MM.1S (cell line): Measurements from ENCODE around the gene THRB.

Experiments
- DNase-seq: peaks from one replicate; pipeline ENCODE4 v3.0.0-alpha.2; 2015
- H2AFZ ChIP-seq: fragments of 300-600 bp; sonication (generic); 2 replicates; pipeline ENCODE4 v1.6.0; 2016; ENCODE audit warnings: antibody characterized with exemption, low read length
- H3F3A ChIP-seq: fragments of 300-600 bp; sonication (generic); 2 replicates; pipeline ENCODE4 v1.6.1; 2016; ENCODE audit warnings: mild to moderate bottlenecking, antibody characterized with exemption, low read length, moderate library complexity, mixed read lengths; ENCODE audit not compliant: insufficient read depth
- H3K27ac ChIP-seq: fragments of 300-600 bp; sonication (generic); 2 replicates; pipeline ENCODE4 v1.5.1; 2016; ENCODE audit warnings: mild to moderate bottlenecking, low read length
- H3K27me3 ChIP-seq: fragments of 300-600 bp; sonication (generic); replicated peaks from 2 replicates; pipeline ENCODE4 v1.6.0; 2016; ENCODE audit warnings: low read length; ENCODE audit not compliant: insufficient read depth
- H3K36me3 ChIP-seq: fragments of 300-600 bp; sonication (generic); replicated peaks from 2 replicates; pipeline ENCODE4 v1.6.1; 2016; ENCODE audit warnings: mild to moderate bottlenecking, low read length, mixed read lengths; ENCODE audit not compliant: insufficient read depth
- H3K4me1 ChIP-seq: fragments of 300-600 bp; sonication (generic); 2 replicates; pipeline ENCODE4 v1.6.1; 2016; ENCODE audit warnings: low read length, mixed read lengths
- H3K4me2 ChIP-seq: fragments of 300-600 bp; sonication (generic); 2 replicates; pipeline ENCODE4 v1.6.0; 2016; ENCODE audit warnings: low read depth, low read length
- H3K4me3 ChIP-seq: fragments of 300-600 bp; sonication (generic); 2 replicates; pipeline ENCODE4 v1.5.1; 2016; ENCODE audit warnings: low read length, mixed read lengths
- H3K79me2 ChIP-seq: fragments of 300-600 bp; sonication (generic); 2 replicates; pipeline ENCODE4 v1.6.1; 2016; ENCODE audit warnings: mixed run types, low read length, mixed read lengths
- H3K9ac ChIP-seq: fragments of 300-600 bp; sonication (generic); 2 replicates; pipeline ENCODE4 v1.6.1; 2016; ENCODE audit warnings: low read length, mixed read lengths
- H3K9me2 ChIP-seq: fragments of 300-600 bp; sonication (generic); replicated peaks from 2 replicates; pipeline ENCODE4 v1.6.1; 2016; ENCODE audit warnings: mild to moderate bottlenecking, low read length, mixed read lengths; ENCODE audit not compliant: insufficient read depth
- H3K9me3 ChIP-seq: fragments of 300-600 bp; sonication (generic); replicated peaks from 2 replicates; pipeline ENCODE4 v1.6.1; 2016; ENCODE audit warnings: mild to moderate bottlenecking, low read length, mixed read lengths; ENCODE audit not compliant: insufficient read depth
- H4K20me1 ChIP-seq: fragments of 300-600 bp; sonication (generic); 2 replicates; pipeline ENCODE4 v1.6.1; 2016; ENCODE audit warnings: mild to moderate bottlenecking, low read length, moderate library complexity, mixed read lengths; ENCODE audit not compliant: insufficient read depth
- CTCF ChIP-seq: fragments of 300-600 bp; sonication (generic); IDR thresholded peaks from 2 replicates; pipeline ENCODE4 v1.5.1; 2016; ENCODE audit warnings: antibody characterized with exemption, low read length, mixed read lengths
- EZH2 ChIP-seq: fragments of 300-600 bp; sonication (generic); optimal IDR thresholded peaks from 2 replicates; pipeline ENCODE3; 2017; ENCODE audit warnings: low read depth, mild to moderate bottlenecking, antibody characterized with exemption, low read length, mixed read lengths
- EZH2phosphoT487 ChIP-seq: fragments of 300-600 bp; sonication (generic); IDR thresholded peaks from 2 replicates; pipeline ENCODE4 v1.6.1; 2018; ENCODE audit warnings: antibody characterized with exemption, low read length

Gene THRB

GRCh38 chr3:24249523-24249922 is 245.1 kb downstream of the THRB start:
- H3K27ac ChIP-seq = no peak overlapping the region
- H3K36me3 ChIP-seq = no peaks in the 10 kb centered on the region
- TF ChIP-seq EZH2 = no peak
- TF ChIP-seq EZH2phosphoT487 = no peak
- TF ChIP-seq CTCF = no peak
- no peaks in the 10 kb centered on the region for H3K79me2 ChIP-seq
- no peaks in the 10 kb centered on the region for H3K9me2 ChIP-seq
- no peaks in the 10 kb centered on the region for H3K27me3 ChIP-seq
- H3K4me1 ChIP-seq = no peaks in the 10 kb centered on the region
- no peak overlapping the region for H3K4me3 ChIP-seq
- H3F3A ChIP-seq = no peaks in the 10 kb centered on the region
- no peak overlapping the region for H3K9ac ChIP-seq
- H2AFZ ChIP-seq = no peak overlapping the region
- DNase-seq = no peak
- no peaks in the 10 kb centered on the region for H3K9me3 ChIP-seq
- no peak overlapping the region for H3K4me2 ChIP-seq
- no peaks in the 10 kb centered on the region for H4K20me1 ChIP-seq

GRCh38 chr3:24245056-24245455 is 249.6 kb downstream of the THRB start:
- no peak overlapping the region for H3K4me2 ChIP-seq
- no peak for TF ChIP-seq EZH2
- no peak for TF ChIP-seq CTCF
- no peak for TF ChIP-seq EZH2phosphoT487
- no peaks in the 10 kb centered on the region for H3K4me1 ChIP-seq
- DNase-seq = no peak
- no peaks in the 10 kb centered on the region for H3K79me2 ChIP-seq
- H3K9me3 ChIP-seq = no peaks in the 10 kb centered on the region
- H3K27ac ChIP-seq = no peak overlapping the region
- H3K9me2 ChIP-seq = no peaks in the 10 kb centered on the region
- H3K9ac ChIP-seq = no peak overlapping the region
- H3K36me3 ChIP-seq = no peaks in the 10 kb centered on the region
- H2AFZ ChIP-seq = no peak overlapping the region
- H4K20me1 ChIP-seq = no peaks in the 10 kb centered on the region
- no peaks in the 10 kb centered on the region for H3K27me3 ChIP-seq
- no peaks in the 10 kb centered on the region for H3F3A ChIP-seq
- H3K4me3 ChIP-seq = no peak overlapping the region

- no peak overlapping the region for H3K4me3 ChIP-seq
- no peaks in the 10 kb centered on the region for H3K79me2 ChIP-seq
- H3K27ac ChIP-seq = no peak overlapping the region
- TF ChIP-seq EZH2 (no peak), CTCF (no peak), EZH2phosphoT487 (no peak)
- no peak for DNase-seq
- no peak overlapping the region for H3K4me2 ChIP-seq
- no peaks in the 10 kb centered on the region for H3K27me3 ChIP-seq
- no peaks in the 10 kb centered on the region for H3K36me3 ChIP-seq
- no peaks in the 10 kb centered on the region for H3K4me1 ChIP-seq
- no peaks in the 10 kb centered on the region for H3K9me3 ChIP-seq
- H4K20me1 ChIP-seq = no peaks in the 10 kb centered on the region
- H3F3A ChIP-seq = no peaks in the 10 kb centered on the region
- no peak overlapping the region for H3K9ac ChIP-seq
- H3K9me2 ChIP-seq = no peaks in the 10 kb centered on the region
- no peak overlapping the region for H2AFZ ChIP-seq
These were observed 250.2 kb downstream of the THRB start for GRCh38 chr3:24244491-24244890.
